ENCODE results near the gene TRIP12. TPM values are rescaled to one million over a fixed set of nuclear protein-coding genes. Genes with fewer than 3 reads are reported as not detected.

TRIP12 gene
- total RNA-seq, 1 experiment from 2014 or later: 166 TPM

DNA sequence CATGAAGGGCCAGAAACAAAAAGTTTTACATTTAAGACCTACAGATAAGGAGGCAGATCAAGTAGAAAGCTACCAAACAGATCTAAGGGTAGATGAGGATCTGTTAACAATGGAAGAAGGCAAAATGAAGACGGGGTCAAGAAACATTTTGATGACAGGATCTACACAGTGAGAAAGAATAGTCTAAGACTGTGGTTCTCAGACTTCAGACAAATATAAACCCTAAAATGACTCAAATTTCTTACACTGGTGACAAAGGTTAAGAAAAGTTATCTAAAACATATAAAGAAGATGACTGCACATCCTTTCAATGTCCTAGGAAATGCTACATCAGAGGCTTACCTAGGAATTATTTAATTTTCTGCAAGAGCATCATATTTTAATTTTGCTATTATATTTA, 34.4 kb downstream of the TRIP12 start:
- Histone ChIP-seq H2AK5ac (ENCODE audit: insufficient read length, low read length) (no peak overlapping the region), H2BK20ac (ENCODE audit: low read depth, low read length, poor library complexity, severe bottlenecking) (no peak overlapping the region), H2BK15ac (ENCODE audit: low read depth, low read length) (no peak overlapping the region), H2BK12ac (ENCODE audit: insufficient read length, low read depth, low read length) (no peak overlapping the region), H2BK120ac (ENCODE audit: low read depth, low read length, poor library complexity, severe bottlenecking) (no peak overlapping the region), H3K9me3 (ENCODE audit: control insufficient read depth, low read depth, low read length) (no peaks in the 10 kb centered on the region), H3K27ac (ENCODE audit: insufficient read length, low read depth, low read length) (no peak overlapping the region), H3K9ac (ENCODE audit: extremely low read depth, insufficient read length, low read length) (no peak overlapping the region), H3K56ac (ENCODE audit: insufficient read length, low read depth, low read length) (no peak overlapping the region), H2BK5ac (ENCODE audit: insufficient read length, low read length) (no peak overlapping the region), H3K23me2 (ENCODE audit: insufficient read length, low read depth, low read length, poor library complexity, severe bottlenecking) (no peaks in the 10 kb centered on the region), H3K79me2 (ENCODE audit: insufficient read depth, low read length) (peaks cover 9% of the 10 kb centered on the region; the same call in 1 of the 2 replicates), H3T11ph (ENCODE audit: low read length) (no peak overlapping the region), H3K4me1 (ENCODE audit: insufficient read depth, low read length) (no peaks in the 10 kb centered on the region), H3K79me1 (ENCODE audit: insufficient read depth, low read depth, low read length, poor library complexity, severe bottlenecking) (peaks cover 7% of the 10 kb centered on the region), H3K23ac (ENCODE audit: insufficient read length, low read depth, low read length) (no peak overlapping the region), H4K8ac (replicated peaks; ENCODE audit: insufficient read length, low read depth, low read length) (no peak overlapping the region), H3K4ac (ENCODE audit: low read depth, low read length) (no peak overlapping the region), H2AFZ (ENCODE audit: low read length) (no peak overlapping the region), H3K14ac (ENCODE audit: insufficient read depth, low read length) (no peak overlapping the region), H4K20me1 (ENCODE audit: control insufficient read depth, insufficient read depth, insufficient read length) (no peaks in the 10 kb centered on the region), H4K5ac (ENCODE audit: insufficient read length, low read depth, low read length) (no peak overlapping the region), H3K18ac (ENCODE audit: insufficient read length, low read depth, low read length) (no peak overlapping the region), H3K27me3 (ENCODE audit: insufficient read depth, low read length) (no peaks in the 10 kb centered on the region), H3K4me2 (ENCODE audit: insufficient read depth, insufficient read length, low read length) (no peak overlapping the region), H4K91ac (ENCODE audit: insufficient read length, low read depth, low read length) (no peak overlapping the region)
- H3K4me3 Mint-ChIP-seq: no peak overlapping the region
- DNase-seq: no peak
- no peaks in the 10 kb centered on the region for H3K27me3 Mint-ChIP-seq (ENCODE audit: low read depth)
- H3K9me3 Mint-ChIP-seq: no peaks in the 10 kb centered on the region
- no peak overlapping the region for H3K27ac Mint-ChIP-seq
- H3K4me1 Mint-ChIP-seq: peaks cover 13 to 15% of the 10 kb centered on the region in 2 experiments; a peak in 3 of 4 replicates
- no CpG with 5 or more reads among the region's 1 CpG for WGBS (ENCODE audit: extremely low coverage, insufficient read length, low lambda C conversion rate)
- no peaks in the 10 kb centered on the region; a peak in 1 of 7 replicates for H3K36me3 Mint-ChIP-seq (ENCODE audit: insufficient read depth in 1 of 3, low read depth in 3 of 3)
- TF ChIP-seq, protein P1, sequence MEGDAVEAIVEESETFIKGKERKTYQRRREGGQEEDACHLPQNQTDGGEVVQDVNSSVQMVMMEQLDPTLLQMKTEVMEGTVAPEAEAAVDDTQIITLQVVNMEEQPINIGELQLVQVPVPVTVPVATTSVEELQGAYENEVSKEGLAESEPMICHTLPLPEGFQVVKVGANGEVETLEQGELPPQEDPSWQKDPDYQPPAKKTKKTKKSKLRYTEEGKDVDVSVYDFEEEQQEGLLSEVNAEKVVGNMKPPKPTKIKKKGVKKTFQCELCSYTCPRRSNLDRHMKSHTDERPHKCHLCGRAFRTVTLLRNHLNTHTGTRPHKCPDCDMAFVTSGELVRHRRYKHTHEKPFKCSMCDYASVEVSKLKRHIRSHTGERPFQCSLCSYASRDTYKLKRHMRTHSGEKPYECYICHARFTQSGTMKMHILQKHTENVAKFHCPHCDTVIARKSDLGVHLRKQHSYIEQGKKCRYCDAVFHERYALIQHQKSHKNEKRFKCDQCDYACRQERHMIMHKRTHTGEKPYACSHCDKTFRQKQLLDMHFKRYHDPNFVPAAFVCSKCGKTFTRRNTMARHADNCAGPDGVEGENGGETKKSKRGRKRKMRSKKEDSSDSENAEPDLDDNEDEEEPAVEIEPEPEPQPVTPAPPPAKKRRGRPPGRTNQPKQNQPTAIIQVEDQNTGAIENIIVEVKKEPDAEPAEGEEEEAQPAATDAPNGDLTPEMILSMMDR (conservative IDR thresholded peaks at IDR 0.05): no peak

Data from H9 (cell line).